LHCN-M2 (cell line): ENCODE results near the gene FEN1. TPM values are rescaled to one million over a fixed set of nuclear protein-coding genes. Genes with fewer than 3 reads are reported as not detected.

Experiments used
- DNase-seq: peaks from one replicate; pipeline ENCODE4 v3.0.0-alpha.2; 2012; ENCODE audit warnings: low read depth
- total RNA-seq: library from RNA; depleted of rRNA; stranded (reverse); fragments of >200 nt; gene quantifications from 2 replicates; pipeline ENCODE4 v1.2.3, GENCODE V29; 2014

Gene FEN1
- total RNA-seq, 1 experiment from 2014 or later = 129 TPM

GRCh38 chr11:61794579-61794978 is 1.9 kb downstream of the FEN1 start:
- DNase-seq = no peak

- no peak for DNase-seq
Observed at GRCh38 chr11:61795459-61795858, 2.7 kb downstream of the FEN1 start.

GRCh38 chr11:61795876-61796526 is 3.3 kb downstream of the FEN1 start:
- DNase-seq = no peak

GRCh38 chr11:61797263-61797944 is 4.7 kb downstream of the FEN1 start:
- peak; percentile 77 for DNase-seq

- DNase-seq = no peak
Observed at GRCh38 chr11:61799665-61800284, 7.1 kb downstream of the FEN1 start.

- no peak for DNase-seq
Observed at GRCh38 chr11:61800331-61801281, 7.9 kb downstream of the FEN1 start.

- DNase-seq = no peak
Observed at GRCh38 chr11:61802605-61803004, 9.9 kb downstream of the FEN1 start.

- DNase-seq = no peak
Observed at GRCh38 chr11:61803889-61804647, 11.4 kb downstream of the FEN1 start.

- no peak for DNase-seq
Observed at GRCh38 chr11:61805146-61805545, 12.4 kb downstream of the FEN1 start.

GRCh38 chr11:61806785-61807184 is 14.1 kb downstream of the FEN1 start:
- DNase-seq = no peak

GRCh38 chr11:61810671-61811175 is 18.0 kb downstream of the FEN1 start:
- no peak for DNase-seq

- DNase-seq = no peak
Observed at GRCh38 chr11:61811831-61812230, 19.1 kb downstream of the FEN1 start.

GRCh38 chr11:61812736-61813411 is 20.2 kb downstream of the FEN1 start:
- no peak for DNase-seq

GRCh38 chr11:61814247-61814957 is 21.7 kb downstream of the FEN1 start:
- peak; percentile 44 for DNase-seq

GRCh38 chr11:61814958-61815789 is 22.5 kb downstream of the FEN1 start:
- DNase-seq = peak; percentile 94

- peak; percentile 70 for DNase-seq
Observed at GRCh38 chr11:61815790-61816735, 23.4 kb downstream of the FEN1 start.

- DNase-seq = peak; percentile 94
Observed at GRCh38 chr11:61816736-61817455, 24.2 kb downstream of the FEN1 start, which contains the start of gene FADS1. Gene FADS1, minus strand, starts transcription at chr11:61817003. Its CDS starts 74 bp downstream, at chr11:61816929.
